ENCODE results near the gene NEAT1. TPM values are rescaled to one million over a fixed set of nuclear protein-coding genes. Genes with fewer than 3 reads are reported as not detected.

Gene NEAT1
- total and polyA plus RNA-seq, 9 of the 15 experiments (the other 6 are each of a cell fraction or from before 2014, with no cell fraction given) = 20.1 to 389 (median 62.8) TPM

GRCh38 chr11:65430406-65431217 is 8.0 kb downstream of the NEAT1 start (continued):
- TF ChIP-seq YY1 (IDR thresholded peaks at IDR 0.05; ENCODE audit: borderline replicate concordance in 1 of 3, control insufficient read depth in 1 of 3, extremely low read depth in 1 of 3, insufficient read depth in 3 of 3, insufficient read length in 1 of 3, insufficient replicate concordance in 2 of 3, low read depth in 1 of 3, low read length in 2 of 3) (no peak), USF2 (CRISPR knock-in tag; IDR thresholded peaks at IDR 0.05) (no peak), RBM34 (IDR thresholded peaks at IDR 0.05; ENCODE audit: borderline replicate concordance, insufficient read depth, low read length) (no peak), POLR2B (IDR thresholded peaks at IDR 0.05; ENCODE audit: low read depth, partially characterized antibody) (peak; percentile 17), ZNF76 (CRISPR knock-in tag; IDR thresholded peaks at IDR 0.05; ENCODE audit: borderline replicate concordance) (no peak), ZNF589 (CRISPR knock-in tag; IDR thresholded peaks at IDR 0.05; ENCODE audit: low read depth) (no peak), ZNF696 (CRISPR knock-in tag; conservative IDR thresholded peaks at IDR 0.05) (no peak), PTBP1 (IDR thresholded peaks at IDR 0.05; ENCODE audit: low read depth, low read length) (no peak), SMARCC2 (IDR thresholded peaks at IDR 0.05; ENCODE audit: low read depth) (no peak), NBN (IDR thresholded peaks at IDR 0.05; ENCODE audit: low read depth) (0 out of 2 replicates have a peak, but pooled peaks have one; percentile 29), TRIM28 (IDR thresholded peaks at IDR 0.05) (no peak), CEBPB (tag; IDR thresholded peaks at IDR 0.05) (peak; percentile 53; the same call in 1 of the 2 replicates), POLR2G (IDR thresholded peaks at IDR 0.05; ENCODE audit: low read depth, low read length) (peak; percentile 65), ZBTB49 (CRISPR knock-in tag; IDR thresholded peaks at IDR 0.05; ENCODE audit: borderline replicate concordance) (no peak), CHD1 (IDR thresholded peaks at IDR 0.05; ENCODE audit: low read length) (peak; percentile 22), CBFA2T2 (conservative IDR thresholded peaks at IDR 0.05) (no peak), TFE3 (CRISPR knock-in tag; IDR thresholded peaks at IDR 0.05) (0 out of 2 replicates have a peak, but pooled peaks have one; percentile 8), MTF1 (CRISPR knock-in tag; IDR thresholded peaks at IDR 0.05; ENCODE audit: borderline replicate concordance) (no peak), JUNB (CRISPR knock-in tag; conservative IDR thresholded peaks at IDR 0.05) (no peak), ZNF24 (IDR thresholded peaks at IDR 0.05) (peak; percentile 85)
- TF ChIP-seq, protein P1, sequence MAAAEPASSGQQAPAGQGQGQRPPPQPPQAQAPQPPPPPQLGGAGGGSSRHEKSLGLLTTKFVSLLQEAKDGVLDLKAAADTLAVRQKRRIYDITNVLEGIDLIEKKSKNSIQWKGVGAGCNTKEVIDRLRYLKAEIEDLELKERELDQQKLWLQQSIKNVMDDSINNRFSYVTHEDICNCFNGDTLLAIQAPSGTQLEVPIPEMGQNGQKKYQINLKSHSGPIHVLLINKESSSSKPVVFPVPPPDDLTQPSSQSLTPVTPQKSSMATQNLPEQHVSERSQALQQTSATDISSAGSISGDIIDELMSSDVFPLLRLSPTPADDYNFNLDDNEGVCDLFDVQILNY (CRISPR knock-in tag; IDR thresholded peaks at IDR 0.05) = no peak

Measured in K562 (cell line).